HG02763 (cell line): ENCODE measurements around the gene RARS1.
"Not testable (repeated sequence)": the region's sequence is repeated elsewhere in the genome, so short reads cannot be mapped to it uniquely, and the experiment has no call there.

Experiments
- ATAC-seq: cut with Tn5 transposase; IDR thresholded peaks from one replicate; pipeline ENCODE4 v1.9.1; 2021; ENCODE audit warnings: mild to moderate bottlenecking, moderate library complexity; ENCODE audit not compliant: unreplicated experiment

RARS1 gene

GRCh38 chr5:168479166-168479565 lies 7.1 kb upstream of the RARS1 start:
- no peak for ATAC-seq

- ATAC-seq, result no peak
These were observed 5.7 kb upstream of the RARS1 start for GRCh38 chr5:168480601-168481000.

- ATAC-seq, result peak; percentile 95
These were observed 4.9 kb upstream of the RARS1 start for GRCh38 chr5:168481330-168481788.

DNA sequence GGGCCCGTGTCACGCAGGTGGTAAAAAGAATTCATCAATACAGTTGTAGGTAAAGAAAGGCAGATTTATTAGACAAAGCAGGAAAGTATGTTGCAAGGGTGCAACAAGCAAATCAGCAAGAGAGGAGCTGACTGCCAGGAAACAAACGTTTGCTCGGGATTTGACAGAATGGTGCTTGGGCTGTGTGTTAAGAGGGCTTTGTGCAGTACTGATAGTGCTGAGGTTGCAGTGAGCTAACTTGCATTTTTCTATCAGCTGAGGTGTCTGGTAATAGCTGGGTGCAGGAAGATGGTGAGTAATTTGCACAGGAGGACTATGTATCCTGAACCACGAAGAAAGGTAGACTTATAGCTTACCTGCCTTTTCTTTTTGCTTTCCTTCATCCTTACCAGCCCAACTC lies 3.9 kb upstream of the RARS1 start:
- ATAC-seq, result no peak

DNA sequence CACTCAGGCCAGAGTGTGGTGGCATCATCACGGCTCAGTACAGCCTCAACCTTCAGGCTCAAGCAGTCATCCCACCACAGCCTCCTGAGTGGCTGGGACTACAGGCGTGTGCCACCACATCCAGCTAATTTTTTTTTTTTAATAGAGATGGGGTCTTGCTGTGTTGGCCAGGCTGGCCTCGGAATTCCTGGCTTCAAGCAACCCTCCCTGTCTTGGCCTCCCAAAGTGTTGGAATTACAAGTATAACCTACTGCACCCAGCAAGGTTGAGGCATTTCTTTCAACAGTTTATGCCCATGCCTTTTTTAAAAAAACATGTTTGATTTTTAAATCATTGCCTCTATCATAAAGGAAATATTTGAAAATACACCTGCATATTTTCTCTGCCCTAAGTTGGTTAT lies 2.8 kb downstream of the RARS1 start:
- ATAC-seq, result no peak

GRCh38 chr5:168494057-168494555 lies 7.8 kb downstream of the RARS1 start:
- ATAC-seq, result no peak

- no peak for ATAC-seq
These were observed 16.4 kb downstream of the RARS1 start for GRCh38 chr5:168502563-168503237.

DNA sequence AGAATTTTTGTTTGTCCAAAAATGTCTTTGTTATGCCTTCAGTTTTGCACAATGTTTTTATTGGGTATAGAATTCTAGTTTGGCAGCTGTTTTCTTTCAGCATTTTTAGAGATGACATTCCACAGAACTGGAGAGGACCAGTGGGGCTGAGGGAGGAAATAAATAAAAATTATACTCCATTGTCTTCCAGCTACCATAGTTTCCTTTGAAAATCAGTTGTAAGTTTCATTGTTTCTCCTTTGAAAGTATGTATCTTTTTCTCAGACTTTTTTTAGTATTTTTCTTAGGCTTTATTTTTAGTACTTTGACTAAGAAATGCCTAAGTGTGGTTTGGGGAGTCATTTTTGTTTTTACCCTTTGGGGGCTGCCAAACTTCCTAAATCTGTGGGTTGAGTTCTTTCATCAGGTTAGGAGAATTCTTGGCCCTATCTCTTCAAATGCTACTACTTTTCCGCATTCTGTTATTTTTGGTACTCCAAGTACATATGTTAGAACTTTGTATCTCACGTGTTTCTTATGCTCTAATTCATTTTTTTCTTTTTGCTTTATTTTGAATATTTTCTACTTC lies 27.7 kb downstream of the RARS1 start:
- no peak for ATAC-seq

- no peak for ATAC-seq
These were observed 39.6 kb downstream of the RARS1 start for GRCh38 chr5:168525856-168526255.

GRCh38 chr5:168527756-168528295 lies 41.6 kb downstream of the RARS1 start:
- no peak for ATAC-seq

GRCh38 chr5:168528521-168529373 lies 42.5 kb downstream of the RARS1 start, which contains the start of gene FBLL1:
Gene FBLL1 (plus strand): TSS chr5:168529305. CDS start chr5:168529505, 200 bp downstream.
- ATAC-seq, result no peak

- ATAC-seq, result no peak
These were observed 43.3 kb downstream of the RARS1 start for GRCh38 chr5:168529374-168530234.

DNA sequence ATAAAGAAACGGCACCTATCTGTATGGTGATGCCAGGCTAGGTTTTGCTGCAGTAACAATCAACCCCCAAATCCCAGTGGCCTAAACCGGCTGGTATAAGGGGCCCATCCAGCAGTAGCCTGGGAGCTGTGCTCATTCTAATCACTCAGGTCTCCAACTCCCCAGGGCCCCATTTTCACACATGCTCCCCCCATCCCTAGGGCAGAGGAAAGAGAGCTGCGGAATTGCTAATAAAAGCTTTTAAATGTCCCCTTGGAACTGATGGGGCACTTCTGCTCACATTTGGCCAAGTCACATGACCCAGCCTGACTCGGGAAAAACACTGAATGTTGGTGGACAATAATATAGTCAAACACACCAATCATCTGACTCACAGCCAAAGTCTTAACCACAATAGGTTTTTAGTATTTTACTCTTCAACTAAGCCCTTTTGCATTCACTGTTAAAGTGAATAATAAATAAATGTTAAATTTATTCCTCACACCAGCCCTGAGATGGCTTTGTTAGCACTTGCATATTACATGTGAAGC lies 44.4 kb downstream of the RARS1 start:
- no peak for ATAC-seq

GRCh38 chr5:168531191-168531590 lies 44.9 kb downstream of the RARS1 start:
- no peak for ATAC-seq

DNA sequence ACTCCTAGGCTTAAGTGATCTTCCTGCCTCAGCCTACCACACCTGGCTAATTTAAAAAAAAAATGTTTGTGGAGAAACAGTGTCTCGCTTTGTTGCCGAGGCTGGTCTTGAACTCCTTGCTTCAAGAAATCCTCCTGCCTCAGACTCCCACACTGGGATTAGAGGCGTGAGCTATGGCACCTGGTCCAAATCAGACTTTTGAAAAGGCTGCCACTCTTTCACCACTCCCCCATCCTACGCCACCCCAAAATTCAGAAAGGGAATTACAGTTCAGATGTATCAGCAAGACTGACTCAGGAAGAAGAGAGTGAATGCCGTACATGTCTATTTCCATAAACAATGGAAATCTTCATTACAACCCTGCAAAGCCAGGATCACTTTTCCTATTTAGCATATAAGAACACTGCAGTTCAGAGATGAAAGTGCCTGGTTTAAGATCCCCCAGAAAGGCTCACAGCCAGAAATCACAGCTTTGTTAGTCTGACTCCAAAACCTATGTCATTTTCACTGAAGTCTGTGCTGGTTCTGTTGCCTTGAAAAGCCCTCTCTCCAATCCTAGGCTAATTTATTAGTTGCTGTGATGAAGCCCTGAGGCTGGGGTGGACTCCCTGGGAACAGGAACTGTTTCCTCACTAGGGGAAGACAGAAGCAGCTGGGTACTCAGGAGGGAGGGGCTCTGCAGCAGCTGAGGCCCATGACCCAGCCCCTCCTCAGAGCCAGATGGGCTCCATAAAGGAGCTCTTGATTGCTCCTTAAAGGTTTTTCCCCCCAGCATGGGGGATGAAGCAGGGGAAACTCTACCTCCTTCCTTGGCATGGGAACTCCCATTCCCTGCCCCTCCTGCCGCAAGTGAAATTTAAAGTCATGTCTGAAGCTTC lies 46.0 kb downstream of the RARS1 start:
- ATAC-seq, result no peak

DNA sequence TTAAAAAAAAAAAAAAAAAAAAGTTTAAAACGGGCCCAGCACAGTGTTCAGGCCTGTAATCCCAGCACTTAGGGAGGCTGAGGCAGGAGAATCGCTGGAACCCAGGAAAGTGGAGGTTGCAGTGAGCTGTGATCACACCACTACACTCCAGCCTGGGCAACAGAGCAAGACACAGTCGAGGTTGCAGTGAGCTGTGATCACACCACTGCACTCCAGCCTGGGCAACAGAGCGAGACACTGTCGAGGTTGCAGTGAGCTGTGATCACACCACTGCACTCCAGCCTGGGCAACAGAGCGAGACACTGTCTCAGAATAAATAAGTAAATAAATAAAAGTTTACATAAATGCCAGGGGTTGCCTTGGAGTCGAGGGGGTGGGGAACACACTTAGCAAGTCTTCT lies 48.1 kb downstream of the RARS1 start:
- not testable (repeated sequence) for ATAC-seq

- ATAC-seq, result no peak
These were observed 50.9 kb downstream of the RARS1 start for GRCh38 chr5:168537176-168537575.

- no peak for ATAC-seq
These were observed 63.3 kb downstream of the RARS1 start for GRCh38 chr5:168549554-168549953.

GRCh38 chr5:168550656-168551055 lies 64.4 kb downstream of the RARS1 start:
- no peak for ATAC-seq
